Lung (tissue), 12 donors: ENCODE measurements around the gene HDAC2. TPM values are rescaled to one million over a fixed set of nuclear protein-coding genes. Genes with fewer than 3 reads are reported as not detected.

Experiments
- ATAC-seq: fragments of 200-7000 bp; cut with Tn5 transposase; one replicate; pipeline ENCODE4 v1.9.1; 2020; ENCODE audit warnings: moderate number of reproducible peaks; ENCODE audit not compliant: insufficient read depth, low FRiP score
- DNase-seq, 3 donors: peaks; one replicate each; pipeline ENCODE4 v3.0.0-alpha.2; 2013 to 2017
- H3K27ac ChIP-seq, 2 donors: one replicate each; pipeline ENCODE4 v1.5.1; 2013; ENCODE audit warnings: mild to moderate bottlenecking in 2 of 2, moderate library complexity in 2 of 2, control low read depth in 1 of 2, inconsistent platforms in 1 of 2, low read depth in 1 of 2, low read length in 1 of 2
- H3K27me3 ChIP-seq, 3 donors: one replicate each; pipeline ENCODE4 v1.5.1; 2013; ENCODE audit warnings: low read length in 2 of 3; ENCODE audit not compliant: control insufficient read depth in 3 of 3, insufficient read depth in 3 of 3
- H3K36me3 ChIP-seq, 4 donors: one replicate each; pipeline ENCODE4 v1.5.1; 2013; ENCODE audit warnings: low read length in 4 of 4, mild to moderate bottlenecking in 1 of 4, moderate library complexity in 1 of 4; ENCODE audit not compliant: control insufficient read depth in 4 of 4, insufficient read depth in 4 of 4
- H3K4me1 ChIP-seq, 5 donors: one replicate each; pipeline ENCODE4 v1.5.1; 2013; ENCODE audit warnings: low read length in 5 of 5, mild to moderate bottlenecking in 2 of 5, moderate library complexity in 1 of 5; ENCODE audit not compliant: control insufficient read depth in 5 of 5, insufficient read depth in 5 of 5
- H3K4me3 ChIP-seq: one replicate; pipeline ENCODE4 v1.5.1; 2013; ENCODE audit warnings: mild to moderate bottlenecking, control low read depth, moderate library complexity
- H3K9ac ChIP-seq, 2 donors: one replicate each; pipeline ENCODE4 v1.5.1; 2013; ENCODE audit warnings: low read length in 2 of 2, control low read depth in 1 of 2; ENCODE audit not compliant: insufficient read depth in 1 of 2
- H3K9me3 ChIP-seq, 4 donors: one replicate each; pipeline ENCODE4 v1.5.1; 2013; ENCODE audit warnings: low read length in 3 of 4, mild to moderate bottlenecking in 1 of 4, moderate library complexity in 1 of 4; ENCODE audit not compliant: control insufficient read depth in 4 of 4, insufficient read depth in 3 of 4
- CTCF ChIP-seq: IDR thresholded peaks from 2 replicates; pipeline ENCODE4 v1.5.1; 2012; ENCODE audit warnings: mild to moderate bottlenecking; ENCODE audit errors: control extremely low read depth, extremely low read depth
- WGBS, 2 donors: extraction: QIAGEN DNeasy Blood & Tissue Kit; methylation state at CpG; one replicate each; pipeline ENCODE4 v1.1.7; 2013; 5-methylcytosine and 5-hydroxymethylcytosine counted together
- polyA plus RNA-seq, 2 donors: library from polyadenylated mRNA; stranded (reverse); fragments of 200-250 nt; gene quantifications; one replicate each; pipeline ENCODE4 v1.2.1, GENCODE V29; 2013
- total RNA-seq, 2 donors: library from RNA; depleted of rRNA in 1 of 2; stranded (reverse); fragments of >200 nt in 1 of 2; gene quantifications; one replicate each; pipeline ENCODE4 v1.2.1, GENCODE V29; 2014 to 2021
- donor health status: control.
- donor health status: control.
- donor health status: Bipolar disorder and iron deficiency.
- donor health status: healthy.
- donor health status: DM: yes; HTN: yes; CAD: no.

HDAC2 gene
- total and polyA plus RNA-seq, 4 donors: 48.2 to 113 (median 61.4) TPM

DNA sequence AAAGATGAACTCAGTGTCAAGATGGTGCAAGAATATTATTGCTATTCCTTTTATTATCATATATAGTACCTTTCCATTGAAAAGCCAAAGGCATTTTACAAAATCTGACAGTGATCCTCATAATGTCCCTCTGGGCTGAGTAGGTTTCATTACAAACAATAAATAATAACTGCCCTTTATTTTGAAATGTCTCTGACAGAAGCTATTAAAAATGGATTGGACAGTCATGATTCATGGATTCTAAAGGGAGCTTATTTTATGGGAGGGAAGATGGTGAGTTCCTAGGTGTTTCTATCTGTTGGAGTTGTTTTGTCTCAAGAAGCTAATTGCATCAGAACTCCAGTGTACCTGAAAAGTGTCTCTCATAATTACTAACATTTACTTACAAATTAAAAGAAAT lies 30.4 kb upstream of the HDAC2 start:
- H3K9ac ChIP-seq: no peak overlapping the region
- no peaks in the 10 kb centered on the region for H3K4me1 ChIP-seq
- no peaks in the 10 kb centered on the region for H3K36me3 ChIP-seq
- ATAC-seq: no peak
- no peak overlapping the region for H3K27ac ChIP-seq
- H3K4me3 ChIP-seq: no peak overlapping the region
- no peak for DNase-seq
- no peak for TF ChIP-seq CTCF
- H3K9me3 ChIP-seq: peaks cover 0 to 1% (median 0%) of the 10 kb centered on the region in 4 donors
- H3K27me3 ChIP-seq: no peaks in the 10 kb centered on the region

DNA sequence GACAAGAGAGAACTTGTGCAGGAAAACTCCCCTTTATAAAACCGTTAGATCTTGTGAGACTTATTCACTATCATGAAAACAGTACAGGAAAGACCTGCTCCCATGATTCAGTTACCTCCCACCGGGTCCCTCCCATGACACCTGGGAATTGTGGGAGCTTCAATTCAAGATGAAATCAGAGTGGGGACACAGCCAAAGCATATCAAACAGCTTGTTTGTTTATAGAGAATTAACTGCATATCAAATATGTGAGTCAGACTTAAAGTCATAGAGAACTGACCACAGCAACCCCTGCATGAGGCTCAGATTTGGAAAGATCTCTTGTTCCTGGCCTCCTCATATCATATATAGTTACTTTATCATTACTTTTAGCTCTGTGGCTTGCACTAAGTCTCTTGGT lies 29.1 kb upstream of the HDAC2 start:
- ATAC-seq: no peak
- 86 to 95% methylated on average over 2 of the region's 2 CpGs for WGBS, 2 donors

DNA sequence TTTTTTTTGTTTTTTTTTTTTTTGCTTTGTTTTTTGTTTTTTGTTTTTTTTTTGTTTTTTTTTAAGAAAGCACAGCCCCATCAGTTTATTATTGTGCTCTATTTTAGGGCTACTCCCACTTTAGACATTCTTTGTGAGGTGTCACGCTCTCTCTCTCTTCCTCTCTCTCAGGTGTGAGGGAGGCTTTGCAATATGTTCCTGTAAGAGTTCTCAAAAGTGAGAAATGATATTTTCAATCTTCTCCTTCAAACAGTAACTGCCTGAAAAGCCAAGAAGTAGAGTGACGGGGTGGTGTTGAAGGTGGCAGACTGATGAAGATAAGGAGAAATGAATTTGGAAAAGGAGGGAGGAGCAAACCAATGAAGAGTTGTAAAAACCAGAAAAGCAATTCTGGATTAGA lies 28.3 kb upstream of the HDAC2 start:
- 89 to 93% methylated on average over 2 of the region's 2 CpGs for WGBS, 2 donors
- no peaks in the 10 kb centered on the region for H3K36me3 ChIP-seq
- no peak overlapping the region for H3K9ac ChIP-seq
- H3K27ac ChIP-seq: no peak overlapping the region
- peaks cover 0 to 7% (median 0%) of the 10 kb centered on the region in 5 donors for H3K4me1 ChIP-seq
- no peak overlapping the region for H3K4me3 ChIP-seq
- no peak for TF ChIP-seq CTCF
- H3K27me3 ChIP-seq: no peaks in the 10 kb centered on the region
- DNase-seq: no peak
- ATAC-seq: no peak
- peaks cover 0 to 1% (median 0%) of the 10 kb centered on the region in 4 donors for H3K9me3 ChIP-seq

More for the DNA sequence above, 29.1 kb upstream of the HDAC2 start:
- Histone ChIP-seq H3K9me3 (peaks cover 0 to 1% (median 0%) of the 10 kb centered on the region in 4 donors), H3K4me1 (peaks cover 0 to 7% (median 0%) of the 10 kb centered on the region in 5 donors), H3K9ac (no peak overlapping the region), H3K4me3 (no peak overlapping the region), H3K27me3 (no peaks in the 10 kb centered on the region), H3K27ac (no peak overlapping the region), H3K36me3 (no peaks in the 10 kb centered on the region)
- TF ChIP-seq CTCF: no peak
- DNase-seq: no peak

DNA sequence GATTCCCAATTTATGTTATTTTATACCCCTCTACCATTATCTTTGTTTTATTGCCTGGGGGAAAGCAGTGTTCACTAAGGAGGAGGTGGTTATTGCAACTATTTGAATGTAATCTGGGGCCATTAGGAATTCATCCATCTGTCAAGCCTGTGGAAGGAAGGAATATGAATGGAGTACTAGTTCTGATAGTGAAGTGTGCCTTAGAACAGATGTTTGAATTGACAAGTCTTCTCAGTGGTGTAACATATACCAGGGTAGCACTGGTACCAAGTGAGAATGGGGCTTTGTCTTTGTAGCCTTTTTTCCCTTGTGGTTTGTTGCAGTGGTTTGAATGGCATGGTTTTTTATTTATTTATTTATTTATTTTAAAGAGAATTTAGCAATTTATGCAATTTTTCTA lies 27.9 kb upstream of the HDAC2 start:
- H3K36me3 ChIP-seq: no peaks in the 10 kb centered on the region
- no peak overlapping the region for H3K27ac ChIP-seq
- H3K9ac ChIP-seq: no peak overlapping the region
- peaks cover 0 to 1% (median 0%) of the 10 kb centered on the region in 4 donors for H3K9me3 ChIP-seq
- no peak for DNase-seq
- H3K4me1 ChIP-seq: peaks cover 0 to 7% (median 0%) of the 10 kb centered on the region in 5 donors
- no peaks in the 10 kb centered on the region for H3K27me3 ChIP-seq
- no peak for TF ChIP-seq CTCF
- H3K4me3 ChIP-seq: no peak overlapping the region
- no peak for ATAC-seq
